ES-I3 (cell line): ENCODE measurements around the gene TEAD1.
"Not testable (repeated sequence)": the region's sequence is repeated elsewhere in the genome, so short reads cannot be mapped to it uniquely, and the experiment has no call there.

Experiments
- H3K36me3 ChIP-seq: 2 replicates; pipeline ENCODE4 v1.6.1; 2013; ENCODE audit warnings: mild to moderate bottlenecking, low read length, control low read depth, moderate library complexity; ENCODE audit not compliant: insufficient read depth
- H3K4me1 ChIP-seq: 2 replicates; pipeline ENCODE4 v1.6.1; 2013; ENCODE audit warnings: mild to moderate bottlenecking, control low read depth, low read length; ENCODE audit not compliant: insufficient read depth
- H3K9ac ChIP-seq: 2 replicates; pipeline ENCODE4 v1.6.1; 2013; ENCODE audit warnings: low read depth, mild to moderate bottlenecking, low read length, moderate library complexity
- H3K9me3 ChIP-seq: 2 replicates; pipeline ENCODE4 v1.6.1; 2013; ENCODE audit warnings: mild to moderate bottlenecking, low read length, moderate library complexity; ENCODE audit not compliant: control insufficient read depth, insufficient read depth

TEAD1 gene

DNA sequence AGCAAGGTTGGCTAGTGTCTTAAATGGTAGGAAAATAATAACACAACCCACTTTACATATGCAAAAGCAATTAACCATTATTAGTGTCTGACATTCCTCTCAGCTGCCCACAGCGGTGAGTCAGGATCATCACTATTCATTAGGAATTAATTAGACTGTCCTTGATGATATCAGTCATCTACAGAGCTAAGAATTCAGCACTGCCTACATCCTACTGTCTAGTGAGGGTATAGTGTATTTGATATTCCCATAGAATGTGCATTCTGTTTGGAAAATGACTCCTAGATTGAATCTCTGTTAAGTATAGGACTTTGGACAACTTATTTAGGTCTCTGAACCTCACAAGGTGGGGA is 82.2 kb downstream of the TEAD1 start:
- Histone ChIP-seq H3K9ac (no peak overlapping the region), H3K4me1 (peaks cover 34% of the 10 kb centered on the region), H3K9me3 (no peaks in the 10 kb centered on the region), H3K36me3 (no peaks in the 10 kb centered on the region)

DNA sequence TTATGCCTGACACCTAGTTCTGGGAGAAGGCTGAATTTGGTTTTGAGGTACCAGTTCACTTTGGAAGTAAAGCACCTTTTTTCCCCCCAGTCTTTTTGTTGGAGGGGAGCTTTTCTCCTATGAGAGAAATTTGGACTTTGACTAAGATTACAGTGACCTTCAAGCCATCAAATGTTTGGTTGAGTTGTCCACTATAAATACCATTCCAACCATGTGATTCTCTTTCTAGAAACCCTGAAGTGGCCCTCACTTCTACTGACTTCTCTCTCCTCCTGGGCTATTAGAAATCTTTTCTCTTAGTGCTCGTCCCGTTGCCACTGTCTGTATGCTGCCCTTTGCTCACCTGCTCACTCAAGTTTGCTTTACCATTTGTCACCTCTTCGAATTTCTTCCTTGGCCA is 82.6 kb downstream of the TEAD1 start:
- Histone ChIP-seq H3K9ac (no peak overlapping the region), H3K9me3 (no peaks in the 10 kb centered on the region), H3K36me3 (no peaks in the 10 kb centered on the region), H3K4me1 (peaks cover 30% of the 10 kb centered on the region)

DNA sequence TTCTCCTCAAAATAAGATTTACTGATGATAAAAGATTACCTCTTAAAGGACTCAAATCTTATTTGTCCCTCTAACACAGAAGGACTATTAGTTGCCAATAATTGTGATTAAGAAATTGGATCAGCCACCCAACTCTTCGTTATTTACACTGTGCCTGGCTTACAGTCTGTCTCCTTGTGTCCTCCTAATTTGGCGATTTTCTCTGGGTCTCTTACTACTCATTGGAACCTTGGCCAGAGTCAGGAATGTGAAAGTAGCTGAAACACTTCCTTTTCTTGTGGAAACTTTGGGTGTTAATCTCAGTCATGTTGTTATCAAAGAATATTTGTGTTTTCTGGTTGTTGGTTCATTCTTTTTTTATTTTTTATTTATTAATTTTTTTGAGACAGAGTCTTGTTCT is 83.2 kb downstream of the TEAD1 start:
- H3K9me3 ChIP-seq: no peaks in the 10 kb centered on the region
- peaks cover 28% of the 10 kb centered on the region for H3K4me1 ChIP-seq
- no peak overlapping the region for H3K9ac ChIP-seq
- no peaks in the 10 kb centered on the region for H3K36me3 ChIP-seq

DNA sequence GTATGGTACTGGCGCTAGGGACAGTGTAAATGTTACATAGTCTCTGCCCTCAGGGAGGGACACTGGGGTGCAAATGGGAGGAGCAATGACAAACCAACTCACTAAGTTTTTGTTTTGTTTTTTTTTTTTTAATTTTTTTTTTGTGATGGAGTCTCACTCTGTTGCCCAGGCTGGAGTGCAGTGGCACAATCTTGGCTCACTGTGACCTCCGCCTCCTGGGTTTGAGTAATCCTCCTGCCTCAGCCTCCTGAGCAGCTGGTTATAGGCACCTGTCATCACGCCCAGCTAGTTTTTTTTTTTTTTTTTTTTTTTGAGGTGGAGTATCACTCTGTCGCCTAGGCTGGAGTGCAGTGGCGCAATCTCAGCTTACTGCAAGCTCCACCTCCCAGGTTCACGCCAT is 83.9 kb downstream of the TEAD1 start:
- peaks cover 28% of the 10 kb centered on the region for H3K4me1 ChIP-seq
- not testable (repeated sequence) for H3K36me3 ChIP-seq, H3K9ac ChIP-seq, H3K9me3 ChIP-seq

DNA sequence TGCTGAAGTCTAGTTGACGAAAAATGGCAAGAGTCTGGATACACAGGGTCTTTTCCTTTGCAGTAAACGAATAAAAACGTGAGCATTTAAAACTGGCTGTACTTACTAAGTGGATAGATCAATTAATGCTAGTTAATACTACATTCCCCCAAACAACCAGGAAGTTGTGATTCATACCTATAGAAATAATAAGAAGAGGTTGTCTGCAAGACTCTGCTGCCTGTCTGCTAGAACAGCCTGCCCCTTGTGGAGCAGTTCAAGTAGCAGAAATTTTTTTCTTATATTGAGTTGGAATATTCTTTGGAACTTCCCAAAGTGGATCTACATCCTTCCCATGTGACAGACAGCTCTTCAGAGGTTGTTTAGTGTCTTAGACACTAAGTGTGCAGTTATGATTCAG is 86.8 kb downstream of the TEAD1 start:
- H3K9ac ChIP-seq: no peak overlapping the region
- H3K9me3 ChIP-seq: no peaks in the 10 kb centered on the region
- peaks cover 7% of the 10 kb centered on the region for H3K4me1 ChIP-seq
- H3K36me3 ChIP-seq: 0 out of 2 replicates have a peak, but pooled peaks cover 3% of the 10 kb centered on the region

DNA sequence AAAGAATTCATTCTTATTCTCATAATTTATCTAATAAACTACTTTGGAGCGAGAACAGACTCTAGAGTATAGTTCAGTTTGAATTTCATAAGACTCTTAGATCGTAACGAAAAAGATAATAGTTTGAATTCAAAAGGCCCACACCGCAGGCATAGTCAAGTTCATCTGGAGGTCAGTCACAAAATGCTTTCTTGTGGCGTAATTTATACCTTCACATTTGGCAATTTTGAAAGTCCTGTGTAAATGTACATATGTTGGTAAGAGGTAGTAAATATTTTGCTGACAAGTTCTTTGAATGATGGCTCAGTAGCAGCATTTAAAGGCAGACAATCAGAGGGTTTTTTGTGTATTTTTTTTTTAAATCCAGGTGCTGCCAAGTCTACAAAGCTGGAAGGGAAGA is 88.1 kb downstream of the TEAD1 start:
- no peak overlapping the region for H3K9ac ChIP-seq
- no peaks in the 10 kb centered on the region for H3K9me3 ChIP-seq
- peaks cover 3% of the 10 kb centered on the region; the same call in 1 of the 2 replicates for H3K36me3 ChIP-seq
- no peaks in the 10 kb centered on the region for H3K4me1 ChIP-seq

DNA sequence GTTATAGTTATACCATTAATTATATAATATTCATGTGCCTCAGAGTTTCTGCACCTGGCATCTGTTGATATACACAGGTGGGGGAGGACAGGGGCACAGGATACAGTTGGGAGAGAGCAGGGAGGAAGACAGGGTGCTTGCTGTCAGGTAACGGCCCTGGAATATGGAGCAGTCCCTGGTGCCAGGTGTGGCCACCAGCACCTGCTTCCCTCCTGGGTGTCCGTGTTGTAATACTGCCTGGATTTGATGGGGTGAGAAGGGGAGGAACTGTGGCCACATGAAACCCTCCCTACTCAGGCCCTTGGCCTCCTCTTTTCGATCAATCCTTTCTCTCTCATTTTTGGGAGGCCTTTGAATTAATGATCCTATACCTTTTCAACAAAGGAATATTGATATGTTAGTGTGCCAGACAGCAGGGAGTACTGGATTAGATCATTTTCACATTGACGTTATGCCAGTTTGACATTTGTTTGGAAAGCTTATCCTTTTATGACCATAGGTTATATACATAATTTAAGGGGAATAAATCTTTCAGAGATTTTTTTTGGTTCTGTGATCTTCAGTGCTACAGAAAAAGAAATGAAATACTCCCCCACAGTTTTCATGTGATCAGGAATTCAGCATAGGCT is 88.6 kb downstream of the TEAD1 start:
- H3K4me1 ChIP-seq: no peaks in the 10 kb centered on the region
- no peak overlapping the region for H3K9ac ChIP-seq
- peaks cover 3% of the 10 kb centered on the region; the same call in 1 of the 2 replicates for H3K36me3 ChIP-seq
- no peaks in the 10 kb centered on the region for H3K9me3 ChIP-seq

DNA sequence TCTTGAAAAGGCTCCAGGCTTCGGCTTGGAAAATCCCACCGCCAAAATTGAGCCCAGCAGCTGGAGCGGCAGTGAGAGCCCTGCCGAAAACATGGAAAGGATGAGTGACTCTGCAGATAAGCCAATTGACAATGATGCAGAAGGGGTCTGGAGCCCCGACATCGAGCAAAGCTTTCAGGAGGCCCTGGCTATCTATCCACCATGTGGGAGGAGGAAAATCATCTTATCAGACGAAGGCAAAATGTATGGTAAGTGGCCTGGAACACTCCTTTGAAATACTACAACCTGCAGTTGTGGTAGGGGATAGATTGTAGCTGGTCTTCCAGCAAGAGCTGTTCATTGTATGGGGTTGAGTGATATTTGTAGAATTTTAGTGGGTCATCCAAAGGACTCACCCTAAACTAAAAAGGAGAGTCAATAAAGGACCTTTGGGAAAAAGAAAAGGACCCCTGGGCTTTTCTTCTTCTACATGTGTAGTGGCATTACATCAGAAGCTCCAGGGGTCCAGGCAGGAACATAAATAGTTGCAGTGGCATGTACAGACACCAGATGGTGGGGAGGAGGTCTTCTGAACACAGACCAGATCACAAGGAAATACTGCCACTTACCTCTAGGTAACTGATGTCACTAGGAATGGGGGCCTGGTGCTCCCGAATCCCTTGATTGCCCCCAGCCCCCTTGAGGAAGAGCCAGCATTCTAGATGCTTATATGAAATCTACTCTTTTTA is 90.1 kb downstream of the TEAD1 start:
- no peaks in the 10 kb centered on the region for H3K9me3 ChIP-seq
- H3K36me3 ChIP-seq: peaks cover 3% of the 10 kb centered on the region; the same call in 1 of the 2 replicates
- no peak overlapping the region for H3K9ac ChIP-seq
- peaks cover 8% of the 10 kb centered on the region for H3K4me1 ChIP-seq

DNA sequence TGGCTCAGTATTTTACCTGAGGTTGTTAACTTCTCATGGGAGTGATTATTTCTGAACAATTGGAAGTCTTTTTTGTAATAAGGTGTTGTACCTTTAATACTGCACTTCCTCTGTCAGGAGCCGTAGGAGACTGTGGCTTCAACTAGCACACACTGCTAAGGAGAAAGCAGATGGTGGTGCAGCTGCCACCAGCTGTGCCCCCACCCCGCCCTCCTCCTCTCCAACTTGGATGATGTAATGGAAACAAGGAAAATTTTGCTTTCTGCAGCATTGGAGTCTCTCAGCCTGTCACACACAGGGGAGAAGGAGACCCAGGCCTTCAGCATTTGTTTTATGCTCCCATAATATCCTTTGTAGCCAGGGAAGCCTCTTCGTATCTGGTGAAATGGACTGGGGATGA is 91.2 kb downstream of the TEAD1 start:
- H3K9ac ChIP-seq: no peak overlapping the region
- H3K9me3 ChIP-seq: no peaks in the 10 kb centered on the region
- peaks cover 3% of the 10 kb centered on the region; the same call in 1 of the 2 replicates for H3K36me3 ChIP-seq
- peaks cover 17% of the 10 kb centered on the region for H3K4me1 ChIP-seq

DNA sequence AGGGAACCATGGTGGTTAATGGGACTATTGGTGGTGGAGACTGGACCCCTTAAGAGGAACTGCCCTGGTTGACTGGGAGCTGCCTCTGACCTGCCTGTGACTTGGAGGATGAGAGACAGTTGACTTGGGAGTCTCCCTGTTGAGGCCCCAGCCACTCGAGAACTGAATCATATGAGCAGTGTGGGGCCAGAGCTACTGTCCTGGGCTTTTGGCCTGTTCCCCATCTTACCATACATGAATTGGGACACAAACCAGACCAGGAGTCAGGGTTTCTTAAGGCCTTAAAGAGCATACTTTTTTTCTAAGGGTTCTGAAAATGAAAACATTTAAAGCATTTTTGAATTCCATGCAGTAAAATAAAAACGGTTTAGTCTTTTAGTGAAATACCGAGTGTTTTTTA is 92.8 kb downstream of the TEAD1 start:
- peaks cover 30% of the 10 kb centered on the region for H3K4me1 ChIP-seq
- no peak overlapping the region for H3K9ac ChIP-seq
- peaks cover 3% of the 10 kb centered on the region; the same call in 1 of the 2 replicates for H3K36me3 ChIP-seq
- H3K9me3 ChIP-seq: no peaks in the 10 kb centered on the region

DNA sequence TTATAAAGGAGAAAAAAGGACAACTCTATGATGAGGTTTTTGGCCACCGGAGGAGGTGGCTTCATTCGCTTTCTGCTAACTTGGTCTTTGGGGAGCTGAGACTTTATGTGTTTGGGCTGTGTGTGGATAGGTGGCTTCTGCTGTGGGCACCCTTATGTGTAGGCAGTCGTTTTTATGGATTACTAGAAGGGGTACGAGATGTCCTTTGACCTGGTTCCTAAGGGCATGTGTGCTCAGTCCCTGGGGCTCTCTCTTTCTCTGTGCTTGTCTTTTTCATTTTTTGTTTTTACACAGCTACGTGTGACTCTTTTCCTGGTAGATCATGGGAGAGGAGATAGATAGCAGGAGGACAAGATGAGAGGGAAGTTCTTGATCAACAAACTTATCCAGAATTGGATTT is 93.4 kb downstream of the TEAD1 start:
- Histone ChIP-seq H3K4me1 (peaks cover 30% of the 10 kb centered on the region), H3K36me3 (peaks cover 3% of the 10 kb centered on the region; the same call in 1 of the 2 replicates), H3K9ac (no peak overlapping the region), H3K9me3 (no peaks in the 10 kb centered on the region)

DNA sequence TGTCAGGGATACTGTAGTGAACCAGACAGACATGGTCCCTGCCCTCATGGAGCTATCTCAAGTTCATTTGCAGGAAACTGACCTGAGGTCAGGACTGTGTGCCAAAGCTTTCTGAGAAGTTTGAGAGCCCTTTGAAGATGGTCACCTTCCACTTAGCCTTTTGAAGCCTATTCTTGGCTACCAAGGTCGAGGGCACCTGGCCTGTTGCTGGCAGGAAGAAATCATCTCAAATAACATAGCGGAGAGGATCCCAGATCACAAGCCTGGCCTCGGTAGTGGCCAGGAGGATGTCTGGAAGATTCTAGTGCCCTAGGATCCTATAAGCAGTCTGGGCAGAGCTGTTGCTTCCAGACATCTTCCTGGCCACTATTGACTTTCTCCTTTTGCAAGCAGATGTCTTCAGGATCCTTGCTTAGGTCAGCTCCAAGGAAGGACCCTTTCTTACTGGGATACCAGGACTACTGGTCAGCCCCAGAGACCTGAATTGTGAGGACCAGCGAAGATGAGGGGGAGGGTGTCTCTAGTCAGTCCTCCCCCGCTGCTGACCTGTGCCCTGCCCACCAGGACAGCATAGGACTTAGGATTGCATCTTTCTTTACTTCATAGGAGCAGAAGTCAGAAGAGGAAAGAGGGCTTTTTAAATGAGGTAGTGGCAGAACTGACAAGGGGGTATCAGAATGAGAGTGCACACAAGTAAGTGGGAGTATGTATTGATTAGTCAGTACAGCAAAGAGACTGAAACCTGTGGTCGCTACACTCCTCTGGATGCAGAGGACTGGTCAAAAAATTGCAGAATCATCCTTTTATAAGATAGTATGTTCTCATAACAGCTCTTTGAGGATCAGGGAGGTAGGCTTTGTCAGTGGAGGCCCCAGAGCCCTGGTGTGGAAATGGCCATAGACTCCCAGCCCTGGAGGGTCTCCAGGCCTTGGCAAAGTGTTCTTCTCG is 94.8 kb downstream of the TEAD1 start:
- Histone ChIP-seq H3K9ac (no peak overlapping the region), H3K9me3 (no peaks in the 10 kb centered on the region), H3K4me1 (peaks cover 40% of the 10 kb centered on the region), H3K36me3 (peaks cover 3% of the 10 kb centered on the region; the same call in 1 of the 2 replicates)

DNA sequence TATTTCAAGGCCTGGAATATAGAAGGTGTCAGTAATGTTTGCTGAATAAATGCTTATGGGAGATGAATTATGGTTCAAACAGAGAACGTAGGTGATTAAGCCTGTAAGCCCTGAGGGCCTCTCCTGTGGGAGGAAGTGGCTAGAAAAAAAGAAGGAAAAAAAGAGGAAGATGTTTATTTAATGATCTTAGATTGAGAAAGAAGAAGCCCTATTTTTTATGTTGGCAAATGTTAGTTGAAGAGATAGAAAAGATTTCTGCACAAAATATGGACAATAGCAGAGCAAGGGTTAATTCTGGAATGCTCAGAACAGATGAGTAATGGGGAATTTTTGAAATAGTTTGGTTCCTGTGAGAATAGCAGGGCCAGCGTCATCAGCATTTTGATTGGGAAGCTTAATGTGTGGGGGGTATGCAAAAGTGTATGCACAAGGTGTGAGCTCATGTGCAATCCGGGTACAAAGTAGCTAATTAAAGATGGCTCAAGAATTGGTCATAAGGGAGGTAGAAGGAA is 95.7 kb downstream of the TEAD1 start:
- Histone ChIP-seq H3K9me3 (no peaks in the 10 kb centered on the region), H3K4me1 (peaks cover 40% of the 10 kb centered on the region), H3K9ac (no peak overlapping the region), H3K36me3 (peaks cover 3% of the 10 kb centered on the region; the same call in 1 of the 2 replicates)

DNA sequence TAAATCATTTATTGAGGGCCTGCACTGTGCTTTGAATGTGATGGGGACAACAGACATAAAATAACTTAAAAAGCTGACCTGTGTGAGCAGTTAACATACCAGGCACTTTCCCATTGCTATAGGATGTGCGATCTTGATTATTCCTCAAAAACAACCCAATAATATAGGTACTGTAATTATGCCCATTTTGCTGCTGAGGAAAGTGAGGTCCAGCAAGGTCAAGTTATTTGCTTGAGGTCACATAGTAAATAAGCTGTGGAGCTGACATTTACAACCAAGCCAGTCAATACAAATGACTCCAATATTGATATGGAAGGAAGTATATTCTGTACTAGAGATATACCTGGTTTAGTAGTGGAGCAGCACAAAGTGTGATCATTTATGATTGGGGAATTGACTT is 96.2 kb downstream of the TEAD1 start:
- Histone ChIP-seq H3K36me3 (peaks cover 3% of the 10 kb centered on the region; the same call in 1 of the 2 replicates), H3K9me3 (no peaks in the 10 kb centered on the region), H3K9ac (no peak overlapping the region), H3K4me1 (peaks cover 40% of the 10 kb centered on the region)
